Endothelial cell (in vitro differentiated cells): Measurements from ENCODE around the gene POLR1H. TPM values are rescaled to one million over a fixed set of nuclear protein-coding genes. Genes with fewer than 3 reads are reported as not detected.

Experiments
- DNase-seq: peaks from one replicate; pipeline ENCODE4 v3.0.0; 2021; ENCODE audit warnings: low spot score
- H3K27ac Mint-ChIP-seq: one replicate; pipeline ENCODE4 v1.8.0; 2021; ENCODE audit warnings: mixed read lengths, inconsistent platforms; ENCODE audit not compliant: unreplicated experiment
- H3K27me3 Mint-ChIP-seq: one replicate; pipeline ENCODE4 v1.8.0; 2021; ENCODE audit warnings: mild to moderate bottlenecking, moderate library complexity, mixed read lengths, inconsistent platforms; ENCODE audit not compliant: unreplicated experiment
- H3K36me3 Mint-ChIP-seq: one replicate; pipeline ENCODE4 v1.8.0; 2021; ENCODE audit warnings: mild to moderate bottlenecking, low read depth, mixed read lengths, inconsistent platforms; ENCODE audit not compliant: unreplicated experiment
- H3K4me1 Mint-ChIP-seq: one replicate; pipeline ENCODE4 v1.8.0; 2021; ENCODE audit warnings: mild to moderate bottlenecking, mixed read lengths, inconsistent platforms; ENCODE audit not compliant: unreplicated experiment
- H3K4me3 Mint-ChIP-seq: one replicate; pipeline ENCODE4 v1.8.0; 2021; ENCODE audit warnings: mild to moderate bottlenecking, mixed read lengths, inconsistent platforms; ENCODE audit not compliant: unreplicated experiment
- H3K9me3 Mint-ChIP-seq: one replicate; pipeline ENCODE4 v1.8.0; 2021; ENCODE audit warnings: mixed read lengths, inconsistent platforms; ENCODE audit not compliant: unreplicated experiment
- total RNA-seq: library from RNA; stranded (reverse); fragmentation: NEBNext Ultra II Directional; extraction: Animal tissue kit (Norgen Biotek cat#: 25700); gene quantifications from one replicate; pipeline ENCODE4 v1.2.1, GENCODE V29; 2021; ENCODE audit not compliant: unreplicated experiment
- TF ChIP-seq, protein P1 (sequence below): fragments of 200-600 bp; sonication (generic); IDR thresholded peaks from one replicate; pipeline ENCODE4 v1.5.0; 2021; ENCODE audit warnings: antibody characterized with exemption; ENCODE audit not compliant: unreplicated experiment

The POLR1H gene
- total RNA-seq, 1 donor from 2014 or later = 39.0 TPM

DNA sequence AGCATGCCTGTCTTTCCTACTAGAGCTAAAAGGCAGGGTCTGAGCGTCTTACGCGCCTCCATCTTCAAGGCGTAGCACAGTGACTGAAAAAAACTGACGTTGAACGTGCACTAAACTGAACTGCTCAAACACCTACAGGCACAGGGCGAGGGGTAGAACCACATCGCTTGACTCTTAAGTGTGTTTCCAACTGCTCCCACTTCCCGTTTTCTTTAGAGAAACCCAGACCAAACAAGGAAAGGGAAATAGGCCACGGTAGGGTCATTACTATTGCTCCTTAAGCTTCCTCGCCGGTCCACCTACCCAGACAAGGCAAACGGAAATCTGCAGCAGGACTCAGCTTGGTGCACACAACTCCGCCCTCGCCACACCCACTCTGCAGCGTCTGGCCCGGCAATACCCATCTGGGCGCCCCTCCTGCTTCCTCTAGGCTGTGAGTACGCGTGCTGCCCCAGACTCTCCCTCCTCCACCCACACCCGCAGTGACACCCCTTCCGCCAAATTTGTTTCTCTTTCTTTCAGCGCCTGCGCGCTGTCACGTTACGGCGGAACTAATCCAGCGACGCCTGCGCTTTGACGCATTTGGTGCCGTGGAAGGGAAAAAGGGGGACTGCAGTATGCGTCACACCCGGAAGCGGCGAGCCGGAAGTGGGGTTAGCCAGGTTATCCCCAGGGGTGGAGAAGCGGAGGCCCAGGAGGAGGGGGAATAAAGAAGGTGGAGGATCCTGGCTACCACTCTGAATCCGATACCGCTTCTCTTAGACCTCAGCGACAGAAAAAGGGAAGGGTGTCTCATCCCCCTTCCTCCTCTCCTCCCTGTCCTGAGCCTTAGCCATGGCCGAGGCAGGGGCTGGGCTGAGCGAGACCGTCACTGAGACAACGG lies 5.8 kb downstream of the POLR1H start, which contains the start of gene PPP1R11:
Gene PPP1R11 (plus strand): TSS at position 622 of the 883 bp plus-strand sequence. CDS start 213 bp downstream, at position 835.
- Mint-ChIP-seq H3K9me3 (no peaks in the 10 kb centered on the region), H3K27me3 (peaks cover 7% of the 10 kb centered on the region), H3K27ac (peak within 1 kb of the TSS; percentile 95), H3K4me3 (peak within 1 kb of the TSS; percentile 93), H3K36me3 (peaks cover 23% of the 10 kb centered on the region), H3K4me1 (peaks cover 49% of the 10 kb centered on the region)
- TF ChIP-seq, protein P1, sequence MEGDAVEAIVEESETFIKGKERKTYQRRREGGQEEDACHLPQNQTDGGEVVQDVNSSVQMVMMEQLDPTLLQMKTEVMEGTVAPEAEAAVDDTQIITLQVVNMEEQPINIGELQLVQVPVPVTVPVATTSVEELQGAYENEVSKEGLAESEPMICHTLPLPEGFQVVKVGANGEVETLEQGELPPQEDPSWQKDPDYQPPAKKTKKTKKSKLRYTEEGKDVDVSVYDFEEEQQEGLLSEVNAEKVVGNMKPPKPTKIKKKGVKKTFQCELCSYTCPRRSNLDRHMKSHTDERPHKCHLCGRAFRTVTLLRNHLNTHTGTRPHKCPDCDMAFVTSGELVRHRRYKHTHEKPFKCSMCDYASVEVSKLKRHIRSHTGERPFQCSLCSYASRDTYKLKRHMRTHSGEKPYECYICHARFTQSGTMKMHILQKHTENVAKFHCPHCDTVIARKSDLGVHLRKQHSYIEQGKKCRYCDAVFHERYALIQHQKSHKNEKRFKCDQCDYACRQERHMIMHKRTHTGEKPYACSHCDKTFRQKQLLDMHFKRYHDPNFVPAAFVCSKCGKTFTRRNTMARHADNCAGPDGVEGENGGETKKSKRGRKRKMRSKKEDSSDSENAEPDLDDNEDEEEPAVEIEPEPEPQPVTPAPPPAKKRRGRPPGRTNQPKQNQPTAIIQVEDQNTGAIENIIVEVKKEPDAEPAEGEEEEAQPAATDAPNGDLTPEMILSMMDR = no peak
- DNase-seq = peak; percentile 92

DNA sequence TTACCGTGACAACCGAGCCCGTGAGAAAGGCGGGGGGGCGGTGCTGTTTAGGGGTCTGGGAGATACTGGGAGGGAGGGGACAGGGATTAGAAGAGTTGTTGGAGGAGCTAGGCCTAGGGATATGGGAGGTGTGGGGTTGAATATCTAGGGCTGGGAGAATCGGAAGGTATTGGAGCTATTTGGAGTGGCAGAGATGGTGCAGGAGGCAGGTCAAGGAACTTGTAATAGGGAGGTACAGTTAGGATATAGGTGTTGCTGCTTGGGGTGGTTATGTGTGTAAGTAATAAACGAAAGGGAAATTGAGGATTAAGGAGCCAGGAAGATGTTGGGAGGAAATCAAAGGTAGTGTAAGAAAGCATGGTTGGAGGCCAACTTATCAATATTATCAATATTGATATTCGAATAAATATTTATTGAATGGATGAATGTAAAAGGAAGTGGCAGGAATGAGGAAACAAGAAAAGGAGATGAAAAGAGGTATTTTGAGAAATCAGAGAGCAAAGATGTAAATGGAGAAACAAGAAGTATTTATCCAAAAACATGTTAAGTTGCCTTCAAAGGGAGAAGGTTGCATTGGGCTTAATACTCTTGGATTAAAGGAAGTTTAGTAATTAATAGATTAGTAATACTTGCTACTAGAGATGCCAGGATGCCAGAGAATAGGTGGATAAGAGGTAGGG lies 6.5 kb downstream of the POLR1H start:
- H3K4me1 Mint-ChIP-seq = peaks cover 51% of the 10 kb centered on the region
- peak overlapping the region; percentile 93 for H3K4me3 Mint-ChIP-seq
- TF ChIP-seq, protein P1 = no peak
- H3K27me3 Mint-ChIP-seq = peaks cover 15% of the 10 kb centered on the region
- peak; percentile 83 for DNase-seq
- peak overlapping the region; percentile 95 for H3K27ac Mint-ChIP-seq
- H3K9me3 Mint-ChIP-seq = no peaks in the 10 kb centered on the region
- H3K36me3 Mint-ChIP-seq = peaks cover 29% of the 10 kb centered on the region

DNA sequence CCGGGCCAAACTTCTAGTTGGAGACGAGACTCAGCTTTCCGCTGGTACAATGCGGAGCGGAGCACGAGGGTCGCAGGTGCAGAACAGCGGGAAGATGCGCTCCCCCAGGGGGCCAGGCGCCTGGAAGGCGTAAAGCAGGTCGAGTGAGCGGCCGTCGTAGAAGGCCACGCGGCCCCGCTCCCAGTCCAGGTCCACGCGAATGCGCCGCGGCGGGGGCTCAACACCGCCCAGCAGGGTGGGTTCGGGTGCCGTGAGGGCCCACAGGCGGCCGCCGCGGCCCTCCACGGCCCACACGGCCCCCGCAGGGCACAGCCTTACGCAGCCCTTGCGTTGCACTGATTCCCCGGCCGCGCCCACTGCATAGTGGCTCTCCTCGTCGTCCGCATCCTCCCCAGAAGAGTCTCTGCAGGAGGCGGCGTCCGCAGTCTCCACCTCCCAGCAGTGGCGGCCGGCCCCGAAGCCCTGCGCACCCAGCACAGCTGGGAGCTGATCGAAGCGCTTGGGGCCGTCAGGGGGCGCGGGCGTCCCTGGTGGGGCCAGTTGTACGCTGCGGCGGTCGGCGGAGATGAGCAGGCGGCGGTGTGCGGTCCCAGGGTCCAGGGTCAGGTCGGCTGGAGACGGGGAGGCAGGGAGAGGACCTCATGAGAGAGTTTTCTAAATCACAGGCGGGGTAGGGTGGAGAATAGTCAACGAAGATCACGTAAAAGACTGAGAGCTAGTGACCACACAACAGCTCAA lies 10.2 kb downstream of the POLR1H start:
- no peaks in the 10 kb centered on the region for H3K9me3 Mint-ChIP-seq
- peak overlapping the region; percentile 66 for H3K4me3 Mint-ChIP-seq
- peak overlapping the region; percentile 54 for H3K27ac Mint-ChIP-seq
- peak; percentile 64 for DNase-seq
- peaks cover 29% of the 10 kb centered on the region for H3K36me3 Mint-ChIP-seq
- peaks cover 51% of the 10 kb centered on the region for H3K4me1 Mint-ChIP-seq
- TF ChIP-seq, protein P1 = no peak
- H3K27me3 Mint-ChIP-seq = peaks cover 35% of the 10 kb centered on the region

DNA sequence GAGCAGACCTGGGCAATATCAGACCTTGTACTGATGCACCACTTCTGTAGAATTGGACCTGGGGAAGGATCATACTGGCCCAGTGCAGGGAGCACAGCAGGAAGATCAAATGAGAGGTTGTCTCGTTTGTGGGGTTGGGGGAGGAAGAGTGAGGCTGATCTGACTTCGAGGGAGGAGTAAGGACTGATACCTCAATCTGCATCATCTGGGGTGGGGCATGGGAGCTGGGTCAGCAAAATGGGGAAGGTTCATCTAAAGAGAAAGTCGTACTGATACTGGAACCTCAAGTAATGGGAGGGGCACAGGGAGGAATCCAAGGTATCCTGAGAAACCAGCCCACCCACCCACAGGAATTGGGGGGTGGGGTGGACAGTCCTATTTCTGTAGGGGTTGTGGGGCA lies 10.8 kb downstream of the POLR1H start:
- H3K4me3 Mint-ChIP-seq = peak overlapping the region; percentile 10
- DNase-seq = no peak

More for the DNA sequence above, 10.8 kb downstream of the POLR1H start:
- Mint-ChIP-seq H3K9me3 (no peaks in the 10 kb centered on the region), H3K27ac (peak overlapping the region; percentile 54), H3K27me3 (peaks cover 39% of the 10 kb centered on the region), H3K4me1 (peaks cover 50% of the 10 kb centered on the region), H3K36me3 (peaks cover 29% of the 10 kb centered on the region)
- TF ChIP-seq, protein P1 = no peak
